OCI-LY3 (cell line): ENCODE results near the gene TPCN2.

ENCODE experiments used
- H2AFZ ChIP-seq: fragments of 200-600, 300-600 bp; shearing (Covaris generic); 2 replicates; pipeline ENCODE4 v1.6.0; 2014; ENCODE audit warnings: antibody characterized with exemption, low read depth, low read length
- H3K27ac ChIP-seq: fragments of 200-600, 300-600 bp; sonication (generic); 2 replicates; pipeline ENCODE4 v1.5.1; 2014; ENCODE audit warnings: mild to moderate bottlenecking, low read length, moderate library complexity, mixed read lengths
- H3K27me3 ChIP-seq: fragments of 200-600, 300-600 bp; sonication (generic); 2 replicates; pipeline ENCODE4 v1.6.1; 2014; ENCODE audit warnings: low read depth, low read length, mixed read lengths
- H3K36me3 ChIP-seq: fragments of 200-600, 300-600 bp; sonication (generic); replicated peaks from 2 replicates; pipeline ENCODE3; 2014; ENCODE audit warnings: low read depth, low read length, mixed read lengths
- H3K4me1 ChIP-seq: fragments of 300-600, 200-600 bp; sonication (generic); 2 replicates; pipeline ENCODE4 v1.6.1; 2014; ENCODE audit warnings: low read length, mixed read lengths
- H3K4me2 ChIP-seq: fragments of 200-600, 300-600 bp; sonication (generic); 2 replicates; pipeline ENCODE4 v1.6.1; 2014; ENCODE audit warnings: low read length, mixed read lengths
- H3K4me3 ChIP-seq: fragments of 300-600, 200-600 bp; sonication (generic); 2 replicates; pipeline ENCODE4 v1.5.1; 2014; ENCODE audit warnings: antibody characterized with exemption, mild to moderate bottlenecking, low read length, moderate library complexity
- H3K79me2 ChIP-seq: fragments of 300-600, 200-600 bp; shearing (Covaris generic); 2 replicates; pipeline ENCODE4 v1.6.1; 2014; ENCODE audit warnings: mild to moderate bottlenecking, low read length, mixed read lengths
- H3K9ac ChIP-seq: fragments of 300-600, 200-600 bp; shearing (Covaris generic); 2 replicates; pipeline ENCODE4 v1.6.0; 2014; ENCODE audit warnings: mild to moderate bottlenecking, low read length, moderate library complexity
- H3K9me3 ChIP-seq: fragments of 200-600, 300-600 bp; shearing (Covaris generic); 2 replicates; pipeline ENCODE4 v1.6.1; 2014; ENCODE audit warnings: low read length, mixed read lengths; ENCODE audit not compliant: insufficient read depth
- H4K20me1 ChIP-seq: fragments of 200-600, 300-600 bp; sonication (generic); 2 replicates; pipeline ENCODE4 v1.6.1; 2016; ENCODE audit warnings: low read length, mixed read lengths; ENCODE audit not compliant: insufficient read depth
- EZH2phosphoT487 ChIP-seq: fragments of 200-600 bp; shearing (Covaris generic); IDR thresholded peaks from 2 replicates; pipeline ENCODE4 v1.6.1; 2018; ENCODE audit warnings: antibody characterized with exemption, mixed run types, low read depth
- TF ChIP-seq, protein P1 (sequence below): fragments of 200-600, 300-600 bp; sonication (generic); IDR thresholded peaks from 2 replicates; pipeline ENCODE4 v1.5.1; 2014; ENCODE audit warnings: antibody characterized with exemption, low read length, low read depth

The TPCN2 gene

DNA sequence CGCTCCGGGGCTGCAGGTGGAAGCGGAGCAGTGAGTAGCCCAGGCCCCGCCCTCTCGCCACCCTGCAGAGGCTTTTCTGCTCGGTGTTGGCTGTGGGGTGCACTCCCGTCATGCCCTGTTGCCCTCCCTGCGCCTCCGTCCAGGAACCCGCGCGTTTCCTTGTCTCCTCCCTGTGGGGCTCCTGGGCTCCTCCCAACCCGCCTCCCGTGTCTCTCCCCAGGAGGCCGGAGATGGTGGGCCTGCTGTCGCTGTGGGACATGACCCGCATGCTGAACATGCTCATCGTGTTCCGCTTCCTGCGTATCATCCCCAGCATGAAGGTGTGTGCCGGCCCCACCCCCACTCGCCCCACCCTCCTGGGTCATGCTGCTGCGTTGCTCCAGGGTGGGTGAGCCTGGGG, 32.4 kb downstream of the TPCN2 start:
- H3K9me3 ChIP-seq, result no peaks in the 10 kb centered on the region
- H3K4me2 ChIP-seq, result no peak overlapping the region
- H3K79me2 ChIP-seq, result no peaks in the 10 kb centered on the region
- no peaks in the 10 kb centered on the region for H3K4me1 ChIP-seq
- 0 out of 2 replicates have a peak, but pooled peaks cover 6% of the 10 kb centered on the region for H4K20me1 ChIP-seq
- H3K27ac ChIP-seq, result no peak overlapping the region
- no peaks in the 10 kb centered on the region for H3K27me3 ChIP-seq
- no peak for TF ChIP-seq EZH2phosphoT487
- TF ChIP-seq, protein P1, sequence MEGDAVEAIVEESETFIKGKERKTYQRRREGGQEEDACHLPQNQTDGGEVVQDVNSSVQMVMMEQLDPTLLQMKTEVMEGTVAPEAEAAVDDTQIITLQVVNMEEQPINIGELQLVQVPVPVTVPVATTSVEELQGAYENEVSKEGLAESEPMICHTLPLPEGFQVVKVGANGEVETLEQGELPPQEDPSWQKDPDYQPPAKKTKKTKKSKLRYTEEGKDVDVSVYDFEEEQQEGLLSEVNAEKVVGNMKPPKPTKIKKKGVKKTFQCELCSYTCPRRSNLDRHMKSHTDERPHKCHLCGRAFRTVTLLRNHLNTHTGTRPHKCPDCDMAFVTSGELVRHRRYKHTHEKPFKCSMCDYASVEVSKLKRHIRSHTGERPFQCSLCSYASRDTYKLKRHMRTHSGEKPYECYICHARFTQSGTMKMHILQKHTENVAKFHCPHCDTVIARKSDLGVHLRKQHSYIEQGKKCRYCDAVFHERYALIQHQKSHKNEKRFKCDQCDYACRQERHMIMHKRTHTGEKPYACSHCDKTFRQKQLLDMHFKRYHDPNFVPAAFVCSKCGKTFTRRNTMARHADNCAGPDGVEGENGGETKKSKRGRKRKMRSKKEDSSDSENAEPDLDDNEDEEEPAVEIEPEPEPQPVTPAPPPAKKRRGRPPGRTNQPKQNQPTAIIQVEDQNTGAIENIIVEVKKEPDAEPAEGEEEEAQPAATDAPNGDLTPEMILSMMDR, result no peak
- H3K36me3 ChIP-seq, result peaks cover 14% of the 10 kb centered on the region
- H3K9ac ChIP-seq, result no peak overlapping the region
- no peak overlapping the region for H3K4me3 ChIP-seq
- no peak overlapping the region for H2AFZ ChIP-seq

DNA sequence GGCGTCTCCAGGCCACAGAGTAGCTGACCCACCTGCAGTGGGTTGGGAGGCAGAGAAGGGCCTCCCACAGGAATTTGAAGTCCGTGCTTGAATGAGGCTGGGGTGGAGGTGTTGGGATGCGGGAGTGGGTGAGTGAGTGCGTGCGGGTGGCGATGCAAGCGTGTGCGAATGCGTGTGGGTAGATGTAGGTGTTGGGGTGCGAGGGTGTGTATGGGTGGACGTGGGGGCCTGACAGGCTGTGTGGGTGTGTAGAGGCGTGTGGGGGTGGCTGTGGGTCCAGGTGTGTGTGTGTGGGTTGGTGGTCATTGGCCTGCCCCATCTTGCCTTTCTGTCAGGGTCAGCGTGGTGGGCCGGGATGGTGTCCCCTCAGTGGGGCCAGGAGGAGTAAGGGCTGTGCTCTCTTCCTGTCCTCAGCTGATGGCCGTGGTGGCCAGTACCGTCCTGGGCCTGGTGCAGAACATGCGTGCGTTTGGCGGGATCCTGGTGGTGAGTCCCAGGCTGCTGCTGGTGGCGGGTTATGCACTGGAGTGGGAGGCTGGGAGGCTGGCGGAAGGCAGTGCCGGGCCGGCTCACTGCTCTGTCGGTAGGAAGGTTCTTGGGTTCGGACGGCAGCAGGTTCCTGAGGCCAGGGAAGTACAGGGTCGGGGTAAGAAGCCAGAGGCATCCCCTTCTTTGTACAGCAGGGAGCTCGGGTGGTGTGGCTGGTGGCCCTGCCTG, 35.0 kb downstream of the TPCN2 start:
- TF ChIP-seq, protein P1, result no peak
- TF ChIP-seq EZH2phosphoT487, result no peak
- H2AFZ ChIP-seq, result no peak overlapping the region
- no peak overlapping the region for H3K9ac ChIP-seq
- H3K36me3 ChIP-seq, result peaks cover 17% of the 10 kb centered on the region
- no peak overlapping the region for H3K4me2 ChIP-seq
- no peaks in the 10 kb centered on the region for H3K79me2 ChIP-seq
- H4K20me1 ChIP-seq, result peaks cover 19% of the 10 kb centered on the region
- H3K27me3 ChIP-seq, result no peaks in the 10 kb centered on the region
- 0 out of 2 replicates have a peak, but pooled peaks cover 3% of the 10 kb centered on the region for H3K4me1 ChIP-seq
- no peak overlapping the region for H3K27ac ChIP-seq
- no peak overlapping the region for H3K4me3 ChIP-seq
- no peaks in the 10 kb centered on the region for H3K9me3 ChIP-seq

DNA sequence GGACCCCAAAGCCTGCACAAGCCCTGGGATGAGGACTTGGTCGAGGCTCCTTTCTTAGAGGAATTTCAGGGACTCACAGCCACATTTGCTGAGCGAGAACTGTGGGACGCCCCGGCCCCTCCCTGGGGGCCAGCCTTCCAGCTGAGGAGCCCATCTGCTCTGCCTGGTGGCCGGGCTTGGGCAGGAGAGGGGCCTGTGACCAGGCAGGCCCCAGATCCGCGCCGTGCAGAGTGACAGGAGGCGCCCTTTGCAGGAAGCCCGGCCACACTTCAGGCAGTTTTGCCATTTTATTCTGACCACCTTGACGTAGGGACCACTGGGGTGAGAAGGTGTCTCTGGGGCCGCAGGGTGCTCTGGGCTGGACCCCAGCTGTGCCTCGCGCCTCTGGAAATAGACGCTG, 35.6 kb downstream of the TPCN2 start:
- no peak overlapping the region for H3K4me2 ChIP-seq
- no peaks in the 10 kb centered on the region for H3K9me3 ChIP-seq
- no peak overlapping the region for H3K4me3 ChIP-seq
- no peak overlapping the region for H3K9ac ChIP-seq
- no peak for TF ChIP-seq EZH2phosphoT487
- H3K79me2 ChIP-seq, result no peaks in the 10 kb centered on the region
- peaks cover 19% of the 10 kb centered on the region for H4K20me1 ChIP-seq
- no peak overlapping the region for H2AFZ ChIP-seq
- H3K4me1 ChIP-seq, result 0 out of 2 replicates have a peak, but pooled peaks cover 3% of the 10 kb centered on the region
- no peak overlapping the region for H3K27ac ChIP-seq
- H3K36me3 ChIP-seq, result peaks cover 19% of the 10 kb centered on the region
- no peaks in the 10 kb centered on the region for H3K27me3 ChIP-seq

DNA sequence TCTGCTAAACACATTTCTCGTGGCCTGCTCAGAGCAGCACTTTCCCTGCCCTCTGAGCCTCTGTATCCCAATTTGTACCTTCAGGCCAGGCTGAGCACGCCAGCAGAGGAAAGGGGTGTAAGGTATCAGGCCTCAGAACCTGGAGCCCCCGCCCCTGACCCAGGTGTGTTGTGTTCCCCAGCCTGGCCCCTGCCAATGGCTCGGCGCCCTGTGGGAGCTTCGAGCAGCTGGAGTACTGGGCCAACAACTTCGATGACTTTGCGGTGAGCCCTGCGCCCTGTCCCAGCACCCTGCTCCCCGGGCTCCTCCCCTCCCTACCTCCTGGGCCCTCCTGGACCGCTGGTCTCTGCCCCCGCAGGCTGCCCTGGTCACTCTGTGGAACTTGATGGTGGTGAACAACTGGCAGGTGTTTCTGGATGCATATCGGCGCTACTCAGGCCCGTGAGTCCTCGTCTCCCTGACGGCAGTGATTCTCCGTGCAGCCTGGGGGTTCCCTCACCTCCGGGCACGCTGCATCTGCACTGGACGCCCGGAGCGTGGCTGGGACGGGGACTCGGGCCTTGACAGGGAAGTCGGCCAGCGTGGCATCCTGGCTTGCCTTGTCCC, 36.9 kb downstream of the TPCN2 start:
- Histone ChIP-seq H4K20me1 (peaks cover 19% of the 10 kb centered on the region), H3K27ac (no peak overlapping the region), H3K4me1 (0 out of 2 replicates have a peak, but pooled peaks cover 3% of the 10 kb centered on the region), H3K9me3 (no peaks in the 10 kb centered on the region), H2AFZ (no peak overlapping the region), H3K27me3 (no peaks in the 10 kb centered on the region), H3K9ac (no peak overlapping the region), H3K4me2 (no peak overlapping the region), H3K36me3 (peaks cover 19% of the 10 kb centered on the region), H3K4me3 (no peak overlapping the region), H3K79me2 (no peaks in the 10 kb centered on the region)
- TF ChIP-seq EZH2phosphoT487, result no peak
- TF ChIP-seq, protein P1, result no peak
